ENCODE results near the gene POLR1F.

Gene POLR1F

GRCh38 chr7:19705663-19706062, 3.2 kb downstream of the POLR1F start:
- TF ChIP-seq TAF1 (IDR thresholded peaks at IDR 0.05; ENCODE audit: low read depth): no peak
- no peak for TF ChIP-seq USF1 (IDR thresholded peaks at IDR 0.05)
- no peak for TF ChIP-seq YY1 (IDR thresholded peaks at IDR 0.05; ENCODE audit: low read depth)
- TF ChIP-seq MAX (IDR thresholded peaks at IDR 0.05): no peak
- TF ChIP-seq REST (IDR thresholded peaks at IDR 0.05; ENCODE audit: low read depth): no peak
- TF ChIP-seq CREB1 (IDR thresholded peaks at IDR 0.05; ENCODE audit: low read depth): no peak
- no peak for TF ChIP-seq ZBTB7A (IDR thresholded peaks at IDR 0.05; ENCODE audit: low read depth)
- no peak for TF ChIP-seq EP300 (IDR thresholded peaks at IDR 0.05; ENCODE audit: borderline replicate concordance)
- TF ChIP-seq FOXM1 (IDR thresholded peaks at IDR 0.05; ENCODE audit: borderline replicate concordance, low read depth): no peak
- TF ChIP-seq TCF12 (IDR thresholded peaks at IDR 0.05; ENCODE audit: low read depth): no peak
- TF ChIP-seq CEBPB (IDR thresholded peaks at IDR 0.05): no peak

GRCh38 chr7:19701471-19701870, 7.4 kb downstream of the POLR1F start:
- no peak for TF ChIP-seq TCF12 (IDR thresholded peaks at IDR 0.05; ENCODE audit: low read depth)
- TF ChIP-seq NFIC (IDR thresholded peaks at IDR 0.05): no peak
- TF ChIP-seq RAD21 (IDR thresholded peaks at IDR 0.05; ENCODE audit: low read depth): no peak

- TF ChIP-seq TEAD4 (IDR thresholded peaks at IDR 0.05): no peak
- TF ChIP-seq ZBTB7A (IDR thresholded peaks at IDR 0.05; ENCODE audit: low read depth): no peak
- no peak for TF ChIP-seq EP300 (IDR thresholded peaks at IDR 0.05; ENCODE audit: borderline replicate concordance)
- no peak for TF ChIP-seq MAX (IDR thresholded peaks at IDR 0.05)
- TF ChIP-seq NFIC (IDR thresholded peaks at IDR 0.05): no peak
- TF ChIP-seq CEBPB (IDR thresholded peaks at IDR 0.05): no peak
- TF ChIP-seq REST (IDR thresholded peaks at IDR 0.05; ENCODE audit: low read depth): no peak
- no peak for TF ChIP-seq YY1 (IDR thresholded peaks at IDR 0.05; ENCODE audit: low read depth)
Measured at GRCh38 chr7:19700936-19701335, 7.9 kb downstream of the POLR1F start.

GRCh38 chr7:19698331-19698730, 10.5 kb downstream of the POLR1F start:
- no peak for TF ChIP-seq MAX (IDR thresholded peaks at IDR 0.05)
- TF ChIP-seq TCF12 (IDR thresholded peaks at IDR 0.05; ENCODE audit: low read depth): no peak
- no peak for TF ChIP-seq FOXM1 (IDR thresholded peaks at IDR 0.05; ENCODE audit: borderline replicate concordance, low read depth)
- no peak for TF ChIP-seq CEBPB (IDR thresholded peaks at IDR 0.05)
- no peak for TF ChIP-seq USF1 (IDR thresholded peaks at IDR 0.05)
- TF ChIP-seq EP300 (IDR thresholded peaks at IDR 0.05; ENCODE audit: borderline replicate concordance): no peak
- TF ChIP-seq TEAD4 (IDR thresholded peaks at IDR 0.05): no peak
- no peak for TF ChIP-seq EGR1 (IDR thresholded peaks at IDR 0.05)
- TF ChIP-seq RAD21 (IDR thresholded peaks at IDR 0.05; ENCODE audit: low read depth): no peak
- TF ChIP-seq REST (IDR thresholded peaks at IDR 0.05; ENCODE audit: low read depth): no peak
- no peak for TF ChIP-seq CREB1 (IDR thresholded peaks at IDR 0.05; ENCODE audit: low read depth)
- TF ChIP-seq ZBTB7A (IDR thresholded peaks at IDR 0.05; ENCODE audit: low read depth): no peak
- no peak for TF ChIP-seq TAF1 (IDR thresholded peaks at IDR 0.05; ENCODE audit: low read depth)
- TF ChIP-seq NFIC (IDR thresholded peaks at IDR 0.05): no peak
- no peak for TF ChIP-seq YY1 (IDR thresholded peaks at IDR 0.05; ENCODE audit: low read depth)

- TF ChIP-seq USF1 (IDR thresholded peaks at IDR 0.05) (no peak), NFIC (IDR thresholded peaks at IDR 0.05) (no peak), MAX (IDR thresholded peaks at IDR 0.05) (no peak), CREB1 (IDR thresholded peaks at IDR 0.05; ENCODE audit: low read depth) (no peak), YY1 (IDR thresholded peaks at IDR 0.05; ENCODE audit: low read depth) (no peak), CEBPB (IDR thresholded peaks at IDR 0.05) (no peak), EGR1 (IDR thresholded peaks at IDR 0.05) (no peak), EP300 (IDR thresholded peaks at IDR 0.05; ENCODE audit: borderline replicate concordance) (no peak), ZBTB7A (IDR thresholded peaks at IDR 0.05; ENCODE audit: low read depth) (no peak), REST (IDR thresholded peaks at IDR 0.05; ENCODE audit: low read depth) (no peak), TCF12 (IDR thresholded peaks at IDR 0.05; ENCODE audit: low read depth) (no peak), RAD21 (IDR thresholded peaks at IDR 0.05; ENCODE audit: low read depth) (no peak), TAF1 (IDR thresholded peaks at IDR 0.05; ENCODE audit: low read depth) (no peak), TEAD4 (IDR thresholded peaks at IDR 0.05) (no peak), FOXM1 (IDR thresholded peaks at IDR 0.05; ENCODE audit: borderline replicate concordance, low read depth) (no peak)
Measured at GRCh38 chr7:19696926-19697325, 11.9 kb downstream of the POLR1F start.
